Lung (tissue), 12 donors: ENCODE measurements around the gene RCOR3. TPM values are rescaled to one million over a fixed set of nuclear protein-coding genes. Genes with fewer than 3 reads are reported as not detected.
"Not testable (repeated sequence)": the region's sequence is repeated elsewhere in the genome, so short reads cannot be mapped to it uniquely, and the experiment has no call there.

Experiments
- ATAC-seq: fragments of 200-7000 bp; cut with Tn5 transposase; one replicate; pipeline ENCODE4 v1.9.1; 2020; ENCODE audit warnings: moderate number of reproducible peaks; ENCODE audit not compliant: insufficient read depth, low FRiP score
- DNase-seq, 3 donors: peaks; one replicate each; pipeline ENCODE4 v3.0.0-alpha.2; 2013 to 2017
- H3K27ac ChIP-seq, 2 donors: one replicate each; pipeline ENCODE4 v1.5.1; 2013; ENCODE audit warnings: mild to moderate bottlenecking in 2 of 2, moderate library complexity in 2 of 2, control low read depth in 1 of 2, inconsistent platforms in 1 of 2, low read depth in 1 of 2, low read length in 1 of 2
- H3K27me3 ChIP-seq, 3 donors: one replicate each; pipeline ENCODE4 v1.5.1; 2013; ENCODE audit warnings: low read length in 2 of 3; ENCODE audit not compliant: control insufficient read depth in 3 of 3, insufficient read depth in 3 of 3
- H3K36me3 ChIP-seq, 4 donors: one replicate each; pipeline ENCODE4 v1.5.1; 2013; ENCODE audit warnings: low read length in 4 of 4, mild to moderate bottlenecking in 1 of 4, moderate library complexity in 1 of 4; ENCODE audit not compliant: control insufficient read depth in 4 of 4, insufficient read depth in 4 of 4
- H3K4me1 ChIP-seq, 5 donors: one replicate each; pipeline ENCODE4 v1.5.1; 2013; ENCODE audit warnings: low read length in 5 of 5, mild to moderate bottlenecking in 2 of 5, moderate library complexity in 1 of 5; ENCODE audit not compliant: control insufficient read depth in 5 of 5, insufficient read depth in 5 of 5
- H3K4me3 ChIP-seq: one replicate; pipeline ENCODE4 v1.5.1; 2013; ENCODE audit warnings: mild to moderate bottlenecking, control low read depth, moderate library complexity
- H3K9ac ChIP-seq, 2 donors: one replicate each; pipeline ENCODE4 v1.5.1; 2013; ENCODE audit warnings: low read length in 2 of 2, control low read depth in 1 of 2; ENCODE audit not compliant: insufficient read depth in 1 of 2
- H3K9me3 ChIP-seq, 4 donors: one replicate each; pipeline ENCODE4 v1.5.1; 2013; ENCODE audit warnings: low read length in 3 of 4, mild to moderate bottlenecking in 1 of 4, moderate library complexity in 1 of 4; ENCODE audit not compliant: control insufficient read depth in 4 of 4, insufficient read depth in 3 of 4
- CTCF ChIP-seq: IDR thresholded peaks from 2 replicates; pipeline ENCODE4 v1.5.1; 2012; ENCODE audit warnings: mild to moderate bottlenecking; ENCODE audit errors: control extremely low read depth, extremely low read depth
- WGBS, 2 donors: extraction: QIAGEN DNeasy Blood & Tissue Kit; methylation state at CpG; one replicate each; pipeline ENCODE4 v1.1.7; 2013; 5-methylcytosine and 5-hydroxymethylcytosine counted together
- polyA plus RNA-seq, 2 donors: library from polyadenylated mRNA; stranded (reverse); fragments of 200-250 nt; gene quantifications; one replicate each; pipeline ENCODE4 v1.2.1, GENCODE V29; 2013
- total RNA-seq, 2 donors: library from RNA; depleted of rRNA in 1 of 2; stranded (reverse); fragments of >200 nt in 1 of 2; gene quantifications; one replicate each; pipeline ENCODE4 v1.2.1, GENCODE V29; 2014 to 2021
- donor health status: control.
- donor health status: control.
- donor health status: Bipolar disorder and iron deficiency.
- donor health status: healthy.
- donor health status: DM: yes; HTN: yes; CAD: no.

The RCOR3 gene
- total and polyA plus RNA-seq, 4 donors: 16.6 to 102 (median 34.4) TPM

GRCh38 chr1:211241071-211241470 lies 18.1 kb upstream of the RCOR3 start:
- Histone ChIP-seq H3K27ac (no peak overlapping the region), H3K9me3 (no peaks in the 10 kb centered on the region), H3K36me3 (no peaks in the 10 kb centered on the region), H3K4me1 (no peaks in the 10 kb centered on the region), H3K4me3 (no peak overlapping the region), H3K9ac (no peak overlapping the region), H3K27me3 (no peaks in the 10 kb centered on the region)
- no peak for DNase-seq
- TF ChIP-seq CTCF: no peak
- WGBS, 2 donors: 85 to 90% methylated on average over 1 of the region's 1 CpG
- ATAC-seq: no peak

- not testable (repeated sequence) for H3K27me3 ChIP-seq, ATAC-seq, H3K9me3 ChIP-seq, H3K9ac ChIP-seq, H3K4me3 ChIP-seq, DNase-seq, H3K4me1 ChIP-seq, H3K36me3 ChIP-seq, H3K27ac ChIP-seq
- WGBS, 2 donors: 96 to 99% methylated on average over 5 of the region's 5 CpGs
Measured at GRCh38 chr1:211243639-211244038, 15.5 kb upstream of the RCOR3 start.

GRCh38 chr1:211246583-211246982 lies 12.6 kb upstream of the RCOR3 start:
- not testable (repeated sequence) for H3K36me3 ChIP-seq, ATAC-seq, H3K4me3 ChIP-seq, DNase-seq, H3K27ac ChIP-seq, H3K9me3 ChIP-seq, H3K27me3 ChIP-seq, H3K9ac ChIP-seq, H3K4me1 ChIP-seq
- WGBS, 2 donors: 78 to 93% methylated on average over 4 of the region's 4 CpGs

GRCh38 chr1:211247921-211248320 lies 11.2 kb upstream of the RCOR3 start:
- no peak for TF ChIP-seq CTCF
- H3K9ac ChIP-seq: no peak overlapping the region
- H3K27me3 ChIP-seq: no peaks in the 10 kb centered on the region
- H3K36me3 ChIP-seq: no peaks in the 10 kb centered on the region
- H3K27ac ChIP-seq: no peak overlapping the region
- DNase-seq: peak; percentile 40 to 74 (median 53)
- no peak for ATAC-seq
- 0 to 13% methylated on average over 1 of the region's 1 CpG for WGBS, 2 donors
- no peaks in the 10 kb centered on the region for H3K9me3 ChIP-seq
- no peaks in the 10 kb centered on the region for H3K4me1 ChIP-seq
- no peak overlapping the region for H3K4me3 ChIP-seq

- not testable (repeated sequence) for H3K4me1 ChIP-seq, H3K36me3 ChIP-seq, DNase-seq, H3K9me3 ChIP-seq, H3K27me3 ChIP-seq, H3K27ac ChIP-seq, H3K4me3 ChIP-seq, H3K9ac ChIP-seq, ATAC-seq
- WGBS, 2 donors: 85 to 88% methylated on average over 3 of the region's 3 CpGs
Measured at GRCh38 chr1:211249611-211250010, 9.6 kb upstream of the RCOR3 start.
